ENCODE measurements around the gene PANK1. TPM values are rescaled to one million over a fixed set of nuclear protein-coding genes. Genes with fewer than 3 reads are reported as not detected.

PANK1 gene
- total RNA-seq, 1 experiment from 2014 or later, result 33.2 TPM

GRCh38 chr10:89589101-89589720, 55.8 kb downstream of the PANK1 start:
- Mint-ChIP-seq H3K36me3 (ENCODE audit: insufficient read depth in 1 of 3, low read depth in 3 of 3) (peaks cover 17 to 57% (median 44%) of the 10 kb centered on the region in 3 experiments; a peak in 6 of 7 replicates), H3K4me3 (no peak overlapping the region)

More at GRCh38 chr10:89589101-89589720, 55.8 kb downstream of the PANK1 start:
- Histone ChIP-seq H4K91ac (ENCODE audit: insufficient read length, low read depth, low read length) (no peak overlapping the region), H3K27me3 (ENCODE audit: insufficient read depth, low read length) (no peaks in the 10 kb centered on the region), H3K14ac (ENCODE audit: insufficient read depth, low read length) (no peak overlapping the region), H3K56ac (ENCODE audit: insufficient read length, low read depth, low read length) (no peak overlapping the region), H2AFZ (ENCODE audit: low read length) (no peak overlapping the region), H3K79me2 (ENCODE audit: insufficient read depth, low read length) (no peaks in the 10 kb centered on the region), H3K23ac (ENCODE audit: insufficient read length, low read depth, low read length) (no peak overlapping the region), H3K4me1 (ENCODE audit: insufficient read depth, low read length) (no peaks in the 10 kb centered on the region), H3K18ac (ENCODE audit: insufficient read length, low read depth, low read length) (no peak overlapping the region), H4K20me1 (ENCODE audit: control insufficient read depth, insufficient read depth, insufficient read length) (no peaks in the 10 kb centered on the region), H3K23me2 (ENCODE audit: insufficient read length, low read depth, low read length, poor library complexity, severe bottlenecking) (no peaks in the 10 kb centered on the region), H4K8ac (replicated peaks; ENCODE audit: insufficient read length, low read depth, low read length) (no peak overlapping the region), H3K4ac (ENCODE audit: low read depth, low read length) (no peak overlapping the region), H2BK120ac (ENCODE audit: low read depth, low read length, poor library complexity, severe bottlenecking) (no peak overlapping the region), H2BK15ac (ENCODE audit: low read depth, low read length) (no peak overlapping the region), H3K4me2 (ENCODE audit: insufficient read depth, insufficient read length, low read length) (no peak overlapping the region), H3K9ac (ENCODE audit: extremely low read depth, insufficient read length, low read length) (no peak overlapping the region), H2BK5ac (ENCODE audit: insufficient read length, low read length) (no peak overlapping the region), H3T11ph (ENCODE audit: low read length) (no peak overlapping the region), H2BK12ac (ENCODE audit: insufficient read length, low read depth, low read length) (no peak overlapping the region), H2BK20ac (ENCODE audit: low read depth, low read length, poor library complexity, severe bottlenecking) (no peak overlapping the region), H3K9me3 (ENCODE audit: control insufficient read depth, low read depth, low read length) (no peaks in the 10 kb centered on the region), H2AK5ac (ENCODE audit: insufficient read length, low read length) (no peak overlapping the region), H3K79me1 (ENCODE audit: insufficient read depth, low read depth, low read length, poor library complexity, severe bottlenecking) (no peaks in the 10 kb centered on the region), H3K27ac (ENCODE audit: insufficient read length, low read depth, low read length) (no peak overlapping the region), H4K5ac (ENCODE audit: insufficient read length, low read depth, low read length) (no peak overlapping the region)
- no peak overlapping the region; a peak in 1 of 7 replicates for H3K27ac Mint-ChIP-seq
- no peaks in the 10 kb centered on the region for H3K27me3 Mint-ChIP-seq (ENCODE audit: low read depth)
- TF ChIP-seq CTCF (conservative IDR thresholded peaks at IDR 0.05), result no peak
- whole genome bisulfite sequencing (ENCODE audit: extremely low coverage, insufficient read length, low lambda C conversion rate), result no CpG with 5 or more reads among the region's 5 CpGs
- H3K9me3 Mint-ChIP-seq, result no peaks in the 10 kb centered on the region
- no peaks in the 10 kb centered on the region for H3K4me1 Mint-ChIP-seq
- DNase-seq, result no peak

Data from H9 (cell line).